Activated CD8-positive, alpha-beta memory T cell treated with anti-CD3 and anti-CD28 coated beads, Interleukin-2, amount 50 U/mL, for 24 hours (primary cell): ENCODE measurements around the gene OR52K1.
"Not testable (repeated sequence)": the region's sequence is repeated elsewhere in the genome, so short reads cannot be mapped to it uniquely, and the experiment has no call there.

Experiments used
- DNase-seq: peaks from one replicate; pipeline ENCODE4 v3.0.0-alpha.2; 2020; ENCODE audit errors: extremely low read depth

OR52K1 gene

DNA sequence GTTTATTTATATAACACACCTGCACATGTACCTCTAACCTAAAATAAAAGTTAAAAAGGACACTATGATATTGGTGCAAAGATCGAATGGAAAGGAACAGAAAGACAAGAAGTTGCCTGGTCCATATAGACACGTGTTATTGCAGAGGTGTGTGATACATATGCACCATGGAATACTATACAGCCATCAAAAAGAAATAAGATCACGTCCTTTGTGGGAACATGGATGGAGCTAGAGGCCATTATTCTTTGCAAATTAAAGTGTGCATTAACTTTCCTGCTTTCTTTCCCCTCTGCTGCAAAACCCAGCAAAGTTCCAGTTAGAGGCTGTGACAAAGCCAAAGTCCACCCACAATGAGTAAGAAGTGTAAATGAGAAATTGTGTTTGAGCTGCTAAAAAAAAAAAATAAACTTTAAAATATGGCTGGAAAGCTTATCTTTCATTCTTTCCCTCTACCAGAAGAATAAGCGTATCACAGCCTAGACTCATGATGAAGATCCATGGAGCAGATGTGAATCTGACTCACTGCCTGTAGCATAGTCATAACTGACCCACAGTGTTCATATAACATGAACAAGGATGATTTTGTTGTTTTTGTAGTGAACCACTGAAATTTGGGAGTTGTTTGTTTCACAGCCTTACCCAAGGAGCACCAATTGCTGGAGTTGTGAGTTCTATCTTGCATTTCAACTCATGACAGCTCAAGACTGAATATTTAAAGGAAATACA, 9.6 kb downstream of the OR52K1 start:
- DNase-seq: no peak

DNA sequence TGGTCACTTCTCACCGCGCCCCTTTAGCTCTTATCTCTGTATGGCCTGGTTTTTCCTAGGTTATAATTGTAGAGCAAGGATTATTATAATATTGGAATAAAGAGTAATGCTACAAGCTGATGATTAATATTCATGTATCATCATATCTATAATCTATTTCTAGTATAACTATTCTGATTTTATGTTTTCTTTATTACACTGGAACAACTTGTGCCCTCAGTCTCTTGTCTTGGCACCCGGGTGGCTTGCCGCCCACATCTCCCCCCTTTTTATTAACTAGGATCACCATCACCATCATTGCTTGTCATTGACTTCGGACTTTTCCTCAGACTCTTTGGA, 11.0 kb downstream of the OR52K1 start:
- DNase-seq: no peak

DNA sequence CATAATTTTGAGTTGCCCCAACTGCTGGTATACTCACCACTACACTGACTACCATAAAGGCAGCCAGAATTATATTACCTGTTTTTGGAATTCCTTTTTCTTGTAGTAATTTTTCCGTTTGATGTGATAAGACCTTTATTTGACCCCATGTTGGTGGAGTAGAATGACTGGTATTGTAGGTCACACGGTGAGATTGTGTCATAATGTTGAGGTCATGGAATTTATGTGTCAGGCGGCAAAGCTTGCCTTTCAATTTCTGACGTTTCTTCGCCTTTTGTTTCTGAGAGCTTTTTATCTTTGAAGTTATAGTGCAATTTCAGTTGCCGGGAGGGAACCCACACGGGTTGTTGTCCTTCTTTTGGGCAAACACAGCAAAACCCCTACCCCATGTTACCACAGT, 13.0 kb downstream of the OR52K1 start:
- no peak for DNase-seq

DNA sequence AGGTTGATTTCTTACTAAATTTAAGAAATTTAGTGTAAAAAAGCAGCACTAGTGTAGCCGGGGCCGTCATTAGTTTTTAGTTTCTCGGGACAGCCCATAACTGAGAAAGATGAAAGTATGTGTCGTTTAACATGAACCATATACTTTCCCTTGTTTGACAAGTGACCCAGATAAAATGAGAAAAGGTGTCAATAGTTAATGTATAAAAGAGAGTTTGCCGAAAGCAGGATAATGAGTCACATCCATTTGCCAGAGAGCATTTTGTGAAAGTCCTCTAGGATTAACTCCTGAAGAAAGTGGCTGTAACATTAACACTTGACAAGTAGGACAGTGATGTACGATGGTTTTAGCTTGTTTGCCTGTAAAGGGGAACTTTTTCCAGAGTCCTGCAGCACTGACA, 13.5 kb downstream of the OR52K1 start:
- DNase-seq: no peak

DNA sequence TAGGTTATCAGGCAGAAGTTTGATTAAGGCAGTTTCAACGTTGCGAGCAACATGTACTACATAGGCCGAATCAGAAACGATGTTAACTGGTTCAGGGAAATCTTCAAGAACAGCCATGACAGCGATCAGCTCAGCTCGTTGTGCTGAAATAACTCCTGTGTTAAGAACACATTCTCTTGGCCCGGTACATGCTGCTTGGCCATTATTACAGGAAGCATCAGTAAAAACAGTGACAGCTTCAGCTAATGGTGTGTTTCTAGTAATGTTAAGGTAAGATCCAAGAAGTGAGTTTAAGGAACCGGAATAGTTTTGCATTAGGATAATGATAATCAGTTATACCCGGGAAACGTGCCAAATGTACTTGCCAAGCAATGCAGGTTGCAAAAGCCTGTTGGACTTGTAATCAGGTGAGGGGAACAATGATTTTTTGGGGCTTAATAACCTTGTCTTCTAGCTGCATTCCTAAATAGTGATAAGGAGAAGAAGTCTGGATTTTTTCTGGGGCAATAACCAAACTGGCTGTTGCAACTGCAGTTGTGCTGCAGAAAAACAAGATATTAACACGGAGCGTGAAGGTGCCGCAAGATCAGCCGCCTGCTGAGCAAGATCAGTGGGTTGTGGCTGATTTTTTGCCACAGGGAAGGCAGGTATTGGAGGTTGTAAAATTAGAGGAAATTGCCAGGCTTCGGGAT, 14.3 kb downstream of the OR52K1 start:
- no peak for DNase-seq

DNA sequence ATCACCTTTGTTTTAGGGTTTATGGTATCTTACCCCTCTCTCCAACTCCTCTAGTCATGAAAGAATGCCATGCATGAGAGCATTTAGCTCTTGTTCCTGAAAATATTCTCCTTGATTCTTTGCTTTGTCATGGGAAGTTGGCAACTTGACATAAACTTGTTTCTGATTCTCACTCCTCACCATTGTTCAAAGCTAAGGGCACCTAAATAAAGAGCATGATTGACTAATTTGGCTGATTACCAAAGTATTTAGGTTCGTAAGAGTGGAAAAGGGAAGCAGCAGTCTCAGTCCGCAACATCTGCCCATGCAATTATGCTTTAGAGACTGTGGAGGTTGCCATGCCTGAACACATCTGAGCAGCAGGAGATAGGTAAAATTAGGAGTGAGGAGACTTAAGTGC, 26.4 kb downstream of the OR52K1 start:
- DNase-seq: no peak

DNA sequence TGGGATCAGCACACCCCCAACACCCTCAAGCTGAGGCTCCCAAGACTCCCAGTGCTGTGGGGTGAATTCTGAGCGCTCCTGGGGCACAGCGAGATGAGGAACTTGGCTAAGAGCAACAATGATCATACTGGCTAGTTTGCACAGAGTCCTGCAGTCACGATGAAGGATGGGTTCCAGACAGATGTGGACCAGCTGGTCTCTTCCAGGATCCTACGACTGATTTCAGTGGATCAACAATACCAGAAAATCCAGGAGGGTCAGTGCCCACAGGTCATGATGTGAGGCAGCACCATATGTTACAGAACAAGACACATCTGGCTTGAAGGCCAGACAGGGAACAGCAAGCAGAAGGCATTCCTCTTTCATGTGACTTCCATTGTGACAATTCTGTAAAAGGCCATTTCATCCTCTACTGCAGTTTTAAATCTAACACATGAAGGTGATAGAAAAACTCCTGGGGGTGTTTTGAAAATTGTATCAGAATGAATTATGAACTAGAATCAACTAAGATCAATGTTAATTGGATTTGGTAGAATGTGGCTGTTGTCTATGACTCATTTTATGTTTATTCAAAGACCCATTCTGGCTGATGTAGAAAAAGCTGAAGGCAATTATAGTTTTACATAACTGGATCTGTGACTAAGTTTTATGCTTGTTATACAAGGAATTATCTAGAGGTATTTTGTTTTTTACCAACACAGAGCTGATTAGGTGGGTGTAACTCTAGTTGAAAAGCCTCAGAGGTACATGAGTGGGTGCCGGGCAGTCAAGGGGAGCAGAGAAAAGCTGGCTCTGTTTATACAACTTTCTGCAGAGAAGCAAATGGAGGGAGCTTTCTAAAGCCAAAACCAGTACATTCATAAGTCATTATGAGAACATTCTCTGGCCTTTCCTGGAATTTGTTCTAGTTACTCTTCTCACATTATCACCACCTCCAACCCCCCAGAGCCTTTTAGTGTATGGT, 29.1 kb downstream of the OR52K1 start:
- no peak for DNase-seq

DNA sequence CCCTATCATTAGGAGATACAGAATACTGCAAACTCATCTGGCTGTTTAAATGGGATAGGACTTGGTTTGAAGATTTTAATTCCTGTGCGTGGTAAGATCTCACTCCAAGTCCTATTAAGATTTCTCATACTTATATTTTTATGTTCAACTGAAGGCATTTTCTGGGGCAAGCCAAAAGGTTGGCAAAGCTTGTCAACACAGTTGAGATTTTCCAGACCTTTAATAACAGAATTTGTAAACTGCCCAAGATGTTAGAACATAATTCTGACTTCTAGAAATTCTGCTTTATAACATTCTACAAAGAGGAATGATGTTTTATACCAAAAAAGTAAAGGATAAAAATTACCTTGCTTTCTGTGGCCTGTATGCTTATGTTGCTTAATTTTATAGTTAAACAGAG, 31.8 kb downstream of the OR52K1 start:
- DNase-seq: no peak

DNA sequence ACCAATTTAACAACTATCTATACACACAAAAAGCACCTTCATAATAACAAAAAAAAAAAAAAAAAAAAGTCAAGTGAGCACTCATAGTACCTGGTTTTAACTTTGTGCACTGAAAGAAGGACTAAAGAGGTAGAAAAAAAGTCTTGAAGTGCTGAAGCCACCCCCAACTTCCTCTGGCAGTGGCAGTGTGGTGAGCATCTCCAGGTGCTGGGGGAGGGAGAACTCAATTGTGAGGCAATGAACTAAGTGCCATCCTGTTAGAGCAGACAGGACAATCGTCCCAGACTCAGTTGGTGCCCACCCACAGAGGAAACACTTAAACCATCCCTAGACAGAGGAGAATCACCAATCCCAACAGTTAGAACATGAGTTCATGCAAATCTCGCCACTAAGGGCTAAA, 39.9 kb downstream of the OR52K1 start:
- no peak for DNase-seq

DNA sequence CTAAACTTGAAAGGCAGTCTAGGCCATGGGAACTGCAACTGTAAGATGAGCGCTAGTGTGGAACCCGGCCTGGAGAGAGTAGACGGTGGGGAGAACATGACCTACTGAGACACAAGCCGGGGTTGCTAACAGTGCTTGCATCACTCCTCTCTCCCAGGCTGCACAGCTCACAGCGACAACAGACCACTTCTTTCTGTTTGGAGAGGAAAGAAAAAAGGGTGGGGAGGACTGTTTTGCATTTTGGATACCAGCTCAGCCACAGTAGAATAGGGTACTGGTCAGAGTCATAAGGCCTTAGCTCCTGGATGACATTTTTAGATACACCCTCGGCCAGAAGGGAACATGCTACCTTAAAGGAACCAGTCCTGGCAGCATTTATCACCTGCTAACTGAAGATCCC, 40.3 kb downstream of the OR52K1 start:
- no peak for DNase-seq

DNA sequence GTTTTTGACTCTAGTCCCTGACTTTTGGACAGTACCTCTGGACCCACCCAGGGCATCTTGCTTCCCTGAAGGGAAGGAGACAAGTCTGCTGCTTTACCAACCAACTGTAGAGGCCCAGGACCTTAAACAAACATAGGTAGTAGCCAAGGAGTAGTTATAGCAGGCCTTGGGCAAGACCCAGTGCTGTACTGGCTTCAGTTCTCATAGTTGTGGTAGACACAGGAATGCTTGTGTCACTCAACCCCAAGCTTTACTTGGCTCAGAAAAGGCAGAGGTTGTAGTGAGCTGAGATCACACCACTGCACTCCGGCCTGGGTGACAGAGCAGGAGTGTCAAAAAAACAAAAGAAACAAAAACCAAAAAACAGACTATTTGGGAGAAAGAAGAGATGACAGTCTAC, 41.2 kb downstream of the OR52K1 start:
- no peak for DNase-seq

DNA sequence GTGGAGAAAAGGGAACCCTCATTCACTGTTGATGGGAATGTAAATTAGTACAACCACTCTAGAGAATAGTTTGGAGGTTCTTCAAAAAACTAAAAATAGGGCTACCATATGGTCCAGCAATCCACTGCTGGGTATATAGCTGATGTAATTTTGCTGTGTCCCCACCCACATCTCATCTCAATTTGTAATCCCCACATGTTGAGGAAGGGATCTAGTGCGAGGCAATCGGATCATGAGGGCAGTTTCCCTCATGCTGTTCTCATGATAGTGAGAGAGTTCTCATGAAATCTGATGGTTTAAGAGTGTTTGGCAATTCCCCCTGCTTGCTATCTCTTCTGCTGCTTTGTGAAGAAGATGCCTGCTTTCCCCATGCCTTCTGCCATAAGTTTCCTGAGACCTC, 45.5 kb downstream of the OR52K1 start:
- no peak for DNase-seq

DNA sequence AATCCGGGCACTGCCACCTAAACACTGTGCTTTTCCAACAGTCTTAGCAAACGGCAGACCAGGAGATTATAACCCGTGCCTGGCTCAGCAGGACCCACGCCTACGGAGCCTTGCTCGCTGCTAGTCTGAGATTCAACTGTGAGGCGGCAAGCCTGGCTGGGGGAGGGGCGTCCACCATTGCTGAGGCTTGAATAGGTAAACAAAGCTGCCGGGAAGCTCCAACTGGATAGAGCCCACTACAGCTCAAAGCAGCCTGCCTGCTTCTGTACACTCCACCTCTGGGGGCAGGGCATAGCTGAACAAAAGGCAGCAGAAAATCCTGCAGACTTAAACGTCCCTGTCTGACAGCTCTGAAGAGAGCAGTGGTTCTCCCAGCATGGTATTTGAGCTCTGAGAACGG, 49.2 kb downstream of the OR52K1 start:
- DNase-seq: not testable (repeated sequence)

DNA sequence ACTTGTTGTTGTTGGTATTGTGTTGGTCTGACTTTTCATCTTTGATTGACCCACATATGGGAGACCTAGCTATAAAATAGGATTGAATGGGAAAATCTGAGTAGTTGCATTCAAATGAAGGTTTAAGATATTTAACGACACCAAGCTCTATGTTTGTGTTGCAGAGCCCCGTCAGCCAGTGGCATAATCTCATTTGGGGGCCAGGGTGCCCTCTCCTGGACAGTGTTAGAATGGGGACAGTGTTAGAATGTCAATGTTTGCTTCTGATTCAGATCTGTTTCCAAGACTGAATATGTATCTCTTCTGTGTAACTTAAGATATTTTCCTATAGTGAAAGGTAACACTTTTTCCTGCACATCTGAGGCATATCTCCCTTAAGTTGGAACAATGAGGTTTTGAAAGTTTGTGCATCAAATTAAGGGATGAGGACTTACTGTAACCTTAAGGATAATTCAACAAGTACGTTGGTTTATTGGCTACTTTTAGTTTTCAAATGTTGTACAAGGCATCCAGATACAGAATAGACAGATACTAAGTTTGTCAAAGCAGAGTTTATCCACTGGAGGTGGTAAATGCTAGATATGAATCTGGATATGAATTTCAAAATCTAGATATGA, 57.3 kb downstream of the OR52K1 start:
- no peak for DNase-seq

DNA sequence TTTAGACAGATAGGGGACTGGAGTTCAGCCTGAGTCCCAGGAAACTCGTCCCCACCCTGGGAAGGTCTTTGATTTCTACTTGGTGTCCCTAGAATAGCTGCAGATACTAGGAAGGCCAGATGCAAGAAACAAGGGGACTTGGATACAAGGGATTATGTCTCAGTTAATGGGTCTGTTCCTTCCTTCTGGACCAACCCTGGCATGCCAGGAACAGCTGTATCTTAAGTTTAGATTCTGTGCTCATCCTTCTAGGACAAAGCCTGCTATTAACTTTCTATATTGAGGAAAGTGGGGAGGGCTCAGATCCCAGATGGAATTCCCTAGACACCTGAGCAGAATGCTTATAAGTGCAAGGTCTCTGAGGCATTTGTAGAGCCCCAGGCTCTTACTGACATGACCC, 58.6 kb downstream of the OR52K1 start:
- DNase-seq: no peak
